HG03025 (cell line): Measurements from ENCODE around the gene CDK17.
A peak's percentile ranks its signal among the peaks of the same experiment; 100 is the strongest.
"Not testable (repeated sequence)": the region's sequence is repeated elsewhere in the genome, so short reads cannot be mapped to it uniquely, and the experiment has no call there.

Experiments
- ATAC-seq: cut with Tn5 transposase; IDR thresholded peaks from one replicate; pipeline ENCODE4 v1.9.1; 2021; ENCODE audit warnings: mild to moderate bottlenecking, moderate library complexity; ENCODE audit not compliant: unreplicated experiment, low FRiP score

CDK17 gene

GRCh38 chr12:96399919-96400630 is at the start of gene CDK17:
TSS of gene CDK17 (minus strand) at chr12:96400439. CDS start at chr12:96334836, 65,603 bp downstream.
- peak; percentile 40 for ATAC-seq

GRCh38 chr12:96448300-96448699 is 48.1 kb upstream of the CDK17 start:
- ATAC-seq = no peak

- no peak for ATAC-seq
Measured at GRCh38 chr12:96447256-96447655, 47.0 kb upstream of the CDK17 start.

GRCh38 chr12:96445691-96446583 is 45.7 kb upstream of the CDK17 start:
- peak; percentile 66 for ATAC-seq

GRCh38 chr12:96444399-96444798 is 44.2 kb upstream of the CDK17 start:
- ATAC-seq = no peak

GRCh38 chr12:96442906-96443305 is 42.7 kb upstream of the CDK17 start:
- ATAC-seq = no peak

- no peak for ATAC-seq
Measured at GRCh38 chr12:96441816-96442215, 41.6 kb upstream of the CDK17 start.

- no peak for ATAC-seq
Measured at GRCh38 chr12:96438330-96438729, 38.1 kb upstream of the CDK17 start.

- no peak for ATAC-seq
Measured at GRCh38 chr12:96437171-96437445, 36.9 kb upstream of the CDK17 start.

GRCh38 chr12:96436366-96437170 is 36.3 kb upstream of the CDK17 start:
- no peak for ATAC-seq

GRCh38 chr12:96434107-96434506 is 33.9 kb upstream of the CDK17 start:
- no peak for ATAC-seq

- not testable (repeated sequence) for ATAC-seq
Measured at GRCh38 chr12:96432496-96433321, 32.5 kb upstream of the CDK17 start.

- no peak for ATAC-seq
Measured at GRCh38 chr12:96431067-96431466, 30.8 kb upstream of the CDK17 start.

- no peak for ATAC-seq
Measured at GRCh38 chr12:96427269-96427729, 27.1 kb upstream of the CDK17 start.

GRCh38 chr12:96425951-96426350 is 25.7 kb upstream of the CDK17 start:
- ATAC-seq = no peak

- ATAC-seq = no peak
Measured at GRCh38 chr12:96425321-96425720, 25.1 kb upstream of the CDK17 start.

- no peak for ATAC-seq
Measured at GRCh38 chr12:96424601-96425000, 24.4 kb upstream of the CDK17 start.

GRCh38 chr12:96422192-96422591 is 22.0 kb upstream of the CDK17 start:
- ATAC-seq = no peak

- no peak for ATAC-seq
Measured at GRCh38 chr12:96421014-96421413, 20.8 kb upstream of the CDK17 start.

- no peak for ATAC-seq
Measured at GRCh38 chr12:96420277-96420835, 20.1 kb upstream of the CDK17 start.
